Kidney (tissue), 14 donors: Measurements from ENCODE around the gene ASMTL. TPM values are rescaled to one million over a fixed set of nuclear protein-coding genes. Genes with fewer than 3 reads are reported as not detected.
A peak's percentile ranks its signal among the peaks of the same experiment; 100 is the strongest.

Experiments
- DNase-seq, 5 donors: peaks; one replicate each; pipeline ENCODE4 v3.0.0-alpha.2; 2013 to 2020
- FAIRE-seq: peaks from 2 replicates; lab custom pipeline; 2012; peaks lifted over from hg19 to GRCh38; lab: Jason Lieb, UNC
- H3K27ac ChIP-seq, 2 donors: one replicate each; pipeline ENCODE4 v1.7.0; 2013; ENCODE audit warnings: low read depth in 2 of 2, low read length in 2 of 2, inconsistent platforms in 1 of 2
- H3K27me3 ChIP-seq: one replicate; pipeline ENCODE4 v1.7.1; 2013; ENCODE audit warnings: low read length, inconsistent platforms; ENCODE audit not compliant: control insufficient read depth, insufficient read depth
- H3K36me3 ChIP-seq, 3 donors: one replicate each; pipeline versions ENCODE4 v1.7.0 to v1.7.1; 2013; ENCODE audit warnings: low read length in 3 of 3, control low read depth in 1 of 3, inconsistent platforms in 1 of 3; ENCODE audit not compliant: insufficient read depth in 3 of 3, control insufficient read depth in 2 of 3
- H3K4me1 ChIP-seq, 3 donors: one replicate each; pipeline versions ENCODE4 v1.7.0 to v1.7.1; 2013; ENCODE audit warnings: low read length in 3 of 3, inconsistent platforms in 1 of 3, low read depth in 1 of 3; ENCODE audit not compliant: control insufficient read depth in 2 of 3, insufficient read depth in 2 of 3
- H3K4me3 ChIP-seq, 3 donors: one replicate each; pipeline versions ENCODE4 v1.7.0 to v1.8.1; 2013; ENCODE audit warnings: low read length in 3 of 3, control low read depth in 1 of 3, inconsistent platforms in 1 of 3
- H3K9ac ChIP-seq, 3 donors: one replicate each; pipeline versions ENCODE4 v1.7.0 to v1.7.1; 2013; ENCODE audit warnings: low read length in 3 of 3, control low read depth in 1 of 3, inconsistent platforms in 1 of 3
- H3K9me3 ChIP-seq, 3 donors: one replicate each; pipeline versions ENCODE4 v1.7.0 to v1.7.1; 2013; ENCODE audit warnings: low read length in 3 of 3, control low read depth in 1 of 3, inconsistent platforms in 1 of 3; ENCODE audit not compliant: control insufficient read depth in 2 of 3, insufficient read depth in 1 of 3
- intact Hi-C: fragments of 100-400 bp; cut with DNase I; formaldehyde crosslinking; loops from one replicate; pipeline ENCODE4 v1.11.1; 2022
- polyA plus RNA-seq: library from polyadenylated mRNA; stranded (reverse); fragments of 350-450 nt; fragmentation: Illumina TruSeq; extraction: RNeasy Lipid Tissue Mini Kit (QIAGEN cat#74804); gene quantifications from one replicate; pipeline ENCODE4 v1.2.3, GENCODE V29; 2014; ENCODE audit warnings: low read depth, low replicate concordance; ENCODE audit not compliant: insufficient read depth
- total RNA-seq: library from RNA; stranded (reverse); fragmentation: NEBNext Ultra II Directional; extraction: Animal tissue kit (Norgen Biotek cat#: 25700); gene quantifications from one replicate; pipeline ENCODE4 v1.2.1, GENCODE V29; 2021
- TF ChIP-seq, protein P1 (sequence below): IDR thresholded peaks from 3 replicates; pipeline ENCODE4 v1.5.1; 2012; ENCODE audit warnings: mild to moderate bottlenecking, moderate library complexity, borderline replicate concordance; ENCODE audit not compliant: insufficient read depth; ENCODE audit errors: extremely low read depth
- donor health status: control.
- donor health status: control.
- donor health status: control.
- donor health status: control.
- donor health status: control.
- donor health status: DM: yes; HTN: yes; CAD: no.
- donor health status: Normal renal cell carcinoma (clear cell type).

The ASMTL gene
- total and polyA plus RNA-seq, 2 donors from 2014 or later, result 29.9 to 33.3 TPM

DNA sequence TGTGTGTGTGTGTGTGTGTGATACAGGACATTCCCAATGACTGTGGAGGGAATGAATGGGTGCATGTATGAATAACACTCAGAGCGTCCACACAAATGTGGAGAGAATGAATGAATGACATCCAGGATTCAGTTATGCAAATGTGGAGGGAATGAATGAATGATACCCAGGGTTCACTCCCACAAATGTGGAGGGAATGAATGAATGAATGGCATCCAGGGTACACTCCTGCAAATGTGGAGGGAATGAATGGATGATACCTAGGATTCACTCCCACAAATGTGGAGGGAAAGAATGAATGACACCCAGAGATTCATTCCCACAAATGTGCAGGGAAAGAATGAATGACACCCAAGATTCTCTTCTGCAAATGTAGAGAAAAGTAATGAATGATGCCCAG is 36.0 kb upstream of the ASMTL start:
- Histone ChIP-seq H3K36me3 (no peaks in the 10 kb centered on the region), H3K27me3 (no peaks in the 10 kb centered on the region), H3K4me1 (peaks cover 0 to 3% (median 0%) of the 10 kb centered on the region in 3 donors), H3K4me3 (no peak overlapping the region), H3K27ac (no peak overlapping the region), H3K9ac (no peak overlapping the region), H3K9me3 (peaks cover 0 to 10% (median 2%) of the 10 kb centered on the region in 3 donors)
- DNase-seq (no peak), FAIRE-seq (no peak)
- intact Hi-C loops, result no loop called here
- TF ChIP-seq, protein P1, sequence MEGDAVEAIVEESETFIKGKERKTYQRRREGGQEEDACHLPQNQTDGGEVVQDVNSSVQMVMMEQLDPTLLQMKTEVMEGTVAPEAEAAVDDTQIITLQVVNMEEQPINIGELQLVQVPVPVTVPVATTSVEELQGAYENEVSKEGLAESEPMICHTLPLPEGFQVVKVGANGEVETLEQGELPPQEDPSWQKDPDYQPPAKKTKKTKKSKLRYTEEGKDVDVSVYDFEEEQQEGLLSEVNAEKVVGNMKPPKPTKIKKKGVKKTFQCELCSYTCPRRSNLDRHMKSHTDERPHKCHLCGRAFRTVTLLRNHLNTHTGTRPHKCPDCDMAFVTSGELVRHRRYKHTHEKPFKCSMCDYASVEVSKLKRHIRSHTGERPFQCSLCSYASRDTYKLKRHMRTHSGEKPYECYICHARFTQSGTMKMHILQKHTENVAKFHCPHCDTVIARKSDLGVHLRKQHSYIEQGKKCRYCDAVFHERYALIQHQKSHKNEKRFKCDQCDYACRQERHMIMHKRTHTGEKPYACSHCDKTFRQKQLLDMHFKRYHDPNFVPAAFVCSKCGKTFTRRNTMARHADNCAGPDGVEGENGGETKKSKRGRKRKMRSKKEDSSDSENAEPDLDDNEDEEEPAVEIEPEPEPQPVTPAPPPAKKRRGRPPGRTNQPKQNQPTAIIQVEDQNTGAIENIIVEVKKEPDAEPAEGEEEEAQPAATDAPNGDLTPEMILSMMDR, result no peak

- Histone ChIP-seq H3K4me1 (peaks cover 0 to 3% (median 0%) of the 10 kb centered on the region in 3 donors), H3K9ac (no peak overlapping the region), H3K27ac (no peak overlapping the region), H3K27me3 (no peaks in the 10 kb centered on the region), H3K9me3 (peaks cover 0 to 10% (median 2%) of the 10 kb centered on the region in 3 donors), H3K4me3 (no peak overlapping the region), H3K36me3 (no peaks in the 10 kb centered on the region)
- peak in 1 of 5 donors; percentile 5 for DNase-seq
- TF ChIP-seq, protein P1, result no peak
- FAIRE-seq, result no peak
- intact Hi-C loops, result no loop called here
These were observed 35.4 kb upstream of the ASMTL start for GRCh38 chrX:1488141-1488540.

- no peak overlapping the region for H3K9ac ChIP-seq
- no peak overlapping the region for H3K4me3 ChIP-seq
- TF ChIP-seq, protein P1, result no peak
- H3K9me3 ChIP-seq, result peaks cover 0 to 8% (median 2%) of the 10 kb centered on the region in 3 donors
- peak overlapping the region in 1 of 2 donors; percentile 69 for H3K27ac ChIP-seq
- H3K36me3 ChIP-seq, result no peaks in the 10 kb centered on the region
- FAIRE-seq, result no peak
- intact Hi-C loops, result no loop called here
- DNase-seq, result no peak
- H3K27me3 ChIP-seq, result no peaks in the 10 kb centered on the region
- H3K4me1 ChIP-seq, result peaks cover 0 to 3% (median 0%) of the 10 kb centered on the region in 3 donors
These were observed 34.7 kb upstream of the ASMTL start for GRCh38 chrX:1487401-1487800.
